Measurements from ENCODE around the gene CAPN2.

DNA sequence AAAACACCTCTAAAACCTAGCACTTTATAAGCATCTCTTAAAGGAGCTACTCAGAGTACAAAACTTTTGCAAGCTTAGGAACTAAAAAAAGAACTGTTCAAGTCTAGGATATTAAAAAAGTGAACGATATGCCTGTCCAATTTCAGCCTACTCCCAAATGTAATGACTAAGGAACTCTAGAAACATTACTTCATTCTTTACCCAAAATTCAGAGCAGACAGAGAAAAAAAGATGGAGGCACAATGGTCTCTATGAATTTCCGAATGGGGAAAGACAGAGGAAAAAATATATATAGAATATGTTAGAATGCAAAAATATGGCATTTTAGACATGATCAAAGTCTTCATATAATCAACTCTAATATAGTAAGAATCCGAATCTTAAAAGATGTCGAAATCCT, 72.2 kb downstream of the CAPN2 start:
- TF ChIP-seq, protein P1, sequence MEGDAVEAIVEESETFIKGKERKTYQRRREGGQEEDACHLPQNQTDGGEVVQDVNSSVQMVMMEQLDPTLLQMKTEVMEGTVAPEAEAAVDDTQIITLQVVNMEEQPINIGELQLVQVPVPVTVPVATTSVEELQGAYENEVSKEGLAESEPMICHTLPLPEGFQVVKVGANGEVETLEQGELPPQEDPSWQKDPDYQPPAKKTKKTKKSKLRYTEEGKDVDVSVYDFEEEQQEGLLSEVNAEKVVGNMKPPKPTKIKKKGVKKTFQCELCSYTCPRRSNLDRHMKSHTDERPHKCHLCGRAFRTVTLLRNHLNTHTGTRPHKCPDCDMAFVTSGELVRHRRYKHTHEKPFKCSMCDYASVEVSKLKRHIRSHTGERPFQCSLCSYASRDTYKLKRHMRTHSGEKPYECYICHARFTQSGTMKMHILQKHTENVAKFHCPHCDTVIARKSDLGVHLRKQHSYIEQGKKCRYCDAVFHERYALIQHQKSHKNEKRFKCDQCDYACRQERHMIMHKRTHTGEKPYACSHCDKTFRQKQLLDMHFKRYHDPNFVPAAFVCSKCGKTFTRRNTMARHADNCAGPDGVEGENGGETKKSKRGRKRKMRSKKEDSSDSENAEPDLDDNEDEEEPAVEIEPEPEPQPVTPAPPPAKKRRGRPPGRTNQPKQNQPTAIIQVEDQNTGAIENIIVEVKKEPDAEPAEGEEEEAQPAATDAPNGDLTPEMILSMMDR (conservative IDR thresholded peaks at IDR 0.05; ENCODE audit: low read length) = no peak
- no peak for TF ChIP-seq EZH2phosphoT487 (IDR thresholded peaks at IDR 0.05; ENCODE audit: borderline replicate concordance, low read depth, low read length)

Data from OCI-LY7 (cell line).